HAP-1 (cell line): ENCODE results near the gene SERPINB1.
"Not testable (repeated sequence)": the region's sequence is repeated elsewhere in the genome, so short reads cannot be mapped to it uniquely, and the experiment has no call there.

Experiments used
- DNase-seq, 2 experiments: peaks; one replicate each; pipeline ENCODE4 v3.0.0-alpha.2; 2016 to 2020; ENCODE audit warnings: low spot score in 2 of 2
- H3K27me3 ChIP-seq: fragments of 250-450 bp; sonication (Bioruptor Pico); 2 replicates; pipeline ENCODE4 v1.5.1; 2020; ENCODE audit warnings: low read depth, mild to moderate bottlenecking, moderate library complexity
- H3K36me3 ChIP-seq: fragments of 250-450 bp; sonication (Bioruptor Pico); replicated peaks from 2 replicates; pipeline ENCODE4 v1.5.1; 2020; ENCODE audit warnings: mild to moderate bottlenecking
- H3K4me1 ChIP-seq: fragments of 250-450 bp; sonication (Bioruptor Pico); 2 replicates; pipeline ENCODE4 v1.5.1; 2020; ENCODE audit warnings: mild to moderate bottlenecking
- H3K4me3 ChIP-seq: fragments of 250-450 bp; sonication (Bioruptor Pico); 2 replicates; pipeline ENCODE4 v1.5.1; 2020; ENCODE audit warnings: mild to moderate bottlenecking, moderate library complexity
- H3K9me3 ChIP-seq: fragments of 250-450 bp; sonication (Bioruptor Pico); 2 replicates; pipeline ENCODE4 v1.5.1; 2020; ENCODE audit warnings: mild to moderate bottlenecking, moderate library complexity
- in situ Hi-C: fragments of 300-500 bp; cut with MboI; formaldehyde crosslinking; loops from 3 replicates; pipeline ENCODE4 v1.14.3; 2020; ENCODE audit warnings: low sequenced_read_pairs, inconsistent platforms, mixed read lengths

The SERPINB1 gene

DNA sequence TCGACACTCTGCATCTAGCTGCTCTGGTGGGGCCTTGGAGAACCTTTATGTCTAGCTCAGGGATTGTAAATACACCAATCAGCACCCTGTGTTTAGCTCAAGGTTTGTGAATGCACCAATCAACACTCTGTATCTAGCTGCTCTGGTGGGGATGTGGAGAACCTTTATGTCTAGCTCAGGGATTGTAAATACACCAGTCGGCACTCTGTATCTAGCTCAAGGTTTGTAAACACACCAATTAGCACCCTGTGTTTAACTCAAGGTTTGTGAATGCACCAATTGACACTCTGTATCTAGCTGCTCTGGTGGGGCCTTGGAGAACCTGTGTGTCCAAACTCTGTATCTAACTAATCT, 19.0 kb upstream of the SERPINB1 start:
- H3K36me3 ChIP-seq, in situ Hi-C loops, DNase-seq, H3K9me3 ChIP-seq, H3K4me3 ChIP-seq, H3K27me3 ChIP-seq: not testable (repeated sequence)
- H3K4me1 ChIP-seq: peaks cover 24% of the 10 kb centered on the region

DNA sequence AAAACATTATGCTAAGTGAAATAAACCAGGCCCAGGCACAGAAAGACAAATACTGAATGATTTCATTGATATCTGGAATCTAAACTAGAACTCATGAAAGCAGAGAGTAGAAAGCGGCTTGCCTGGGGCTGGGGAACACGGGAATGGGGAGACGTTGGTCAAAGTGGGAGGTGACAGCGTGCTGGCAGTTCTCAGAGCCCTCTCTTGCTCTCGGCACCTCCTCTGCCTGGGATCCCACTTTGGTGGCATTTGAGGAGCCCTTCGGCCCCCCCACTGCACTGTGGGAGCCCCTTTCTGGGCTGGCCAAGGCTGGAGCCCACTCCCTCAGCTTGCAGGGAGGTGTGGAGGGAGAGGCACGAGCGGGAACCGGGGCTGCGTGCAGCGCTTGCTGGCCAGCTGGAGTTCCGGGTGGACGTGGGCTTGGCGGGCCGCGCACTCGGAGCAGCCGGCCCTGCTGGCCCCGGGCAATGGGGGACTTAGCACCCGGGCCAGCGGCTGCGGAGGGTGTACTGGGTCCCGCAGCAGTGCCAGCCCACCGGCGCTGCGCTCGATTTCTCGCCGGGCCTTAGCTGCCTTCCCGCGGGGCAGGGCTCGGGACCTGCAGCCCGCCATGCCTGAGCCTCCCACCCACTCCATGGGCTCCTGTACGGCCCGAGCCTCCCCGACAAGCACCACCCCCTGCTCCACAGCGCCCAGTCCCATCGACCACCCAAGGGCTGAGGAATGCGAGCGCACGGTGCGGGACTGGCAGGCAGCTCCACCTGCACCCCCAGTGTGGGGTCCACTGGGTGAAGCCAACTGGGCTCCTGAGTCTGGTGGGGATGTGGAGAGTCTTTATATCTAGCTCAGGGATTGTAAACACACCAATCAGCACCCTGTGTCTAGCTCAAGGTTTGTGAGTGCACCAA, 18.4 kb upstream of the SERPINB1 start:
- peaks cover 23% of the 10 kb centered on the region for H3K4me1 ChIP-seq
- DNase-seq, H3K4me3 ChIP-seq, H3K36me3 ChIP-seq, in situ Hi-C loops, H3K27me3 ChIP-seq, H3K9me3 ChIP-seq: not testable (repeated sequence)

DNA sequence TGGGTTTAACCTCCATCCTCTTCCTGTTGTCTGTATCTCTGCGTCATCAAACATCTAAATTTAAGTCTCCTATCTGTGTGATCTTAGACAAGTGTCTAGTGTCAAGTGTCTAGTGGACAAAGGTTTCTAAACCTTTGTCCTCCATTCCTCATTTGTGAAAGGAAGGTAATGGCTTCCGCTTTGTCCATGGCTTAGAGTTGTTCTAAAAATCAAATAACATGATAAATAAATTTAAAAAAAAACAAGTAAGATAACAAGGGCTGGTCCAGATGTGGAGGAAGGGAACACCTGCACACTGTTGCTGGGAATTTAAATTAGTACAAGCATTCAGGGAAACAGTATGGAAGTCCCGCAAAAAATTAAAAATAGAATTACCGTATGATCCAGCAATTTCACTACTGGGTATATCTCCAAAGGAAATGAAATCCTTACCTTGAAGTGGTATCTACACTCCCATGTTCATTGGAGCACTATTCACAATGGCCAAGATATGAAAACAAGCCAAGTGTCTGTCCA, 17.6 kb upstream of the SERPINB1 start:
- in situ Hi-C loops: no loop called here
- H3K9me3 ChIP-seq: no peaks in the 10 kb centered on the region

DNA sequence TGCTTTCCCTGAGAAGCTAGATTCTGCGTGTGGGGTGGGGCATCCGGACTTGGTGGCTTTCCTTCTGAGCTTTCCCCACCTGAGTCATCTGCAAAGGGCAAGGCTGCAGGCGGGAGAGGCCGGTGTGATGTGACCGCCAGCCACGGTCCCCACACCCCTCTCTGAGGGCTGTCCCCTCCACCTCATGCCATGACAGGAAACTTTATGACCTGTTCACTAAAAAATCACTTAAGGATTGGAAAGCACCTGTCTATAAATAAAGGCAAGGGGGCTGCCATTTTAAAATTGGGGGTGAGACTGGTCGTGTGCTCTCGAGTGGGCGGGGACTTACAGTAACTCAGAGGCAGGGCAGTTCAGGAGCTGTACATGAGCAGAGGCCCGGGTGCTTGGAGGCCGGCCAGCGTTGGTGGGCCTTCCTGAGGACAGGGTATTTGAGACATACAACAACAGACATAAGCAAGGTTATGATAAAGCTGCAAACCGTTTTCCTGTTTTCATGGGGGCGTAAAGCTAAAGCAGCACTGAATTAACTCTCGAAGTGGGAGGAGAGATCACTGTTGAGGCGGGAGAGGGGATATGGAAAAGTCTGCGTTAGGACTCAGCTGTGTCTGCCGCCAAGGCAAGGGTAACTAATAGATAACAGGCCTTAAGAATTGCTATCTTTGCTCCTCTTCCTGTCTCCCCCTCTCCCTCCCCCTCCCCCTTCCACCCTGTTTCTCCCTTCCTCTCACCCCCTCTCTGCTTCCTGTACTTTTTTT, 16.1 kb upstream of the SERPINB1 start:
- DNase-seq: no peak
- peaks cover 16% of the 10 kb centered on the region for H3K4me1 ChIP-seq
- no peak overlapping the region for H3K4me3 ChIP-seq
- no peaks in the 10 kb centered on the region for H3K27me3 ChIP-seq
- in situ Hi-C loops: no loop called here
- no peaks in the 10 kb centered on the region for H3K36me3 ChIP-seq
- no peaks in the 10 kb centered on the region for H3K9me3 ChIP-seq

More for the DNA sequence above, 17.6 kb upstream of the SERPINB1 start:
- DNase-seq: no peak
- Histone ChIP-seq H3K36me3 (no peaks in the 10 kb centered on the region), H3K27me3 (no peaks in the 10 kb centered on the region), H3K4me3 (no peak overlapping the region), H3K4me1 (peaks cover 23% of the 10 kb centered on the region)

DNA sequence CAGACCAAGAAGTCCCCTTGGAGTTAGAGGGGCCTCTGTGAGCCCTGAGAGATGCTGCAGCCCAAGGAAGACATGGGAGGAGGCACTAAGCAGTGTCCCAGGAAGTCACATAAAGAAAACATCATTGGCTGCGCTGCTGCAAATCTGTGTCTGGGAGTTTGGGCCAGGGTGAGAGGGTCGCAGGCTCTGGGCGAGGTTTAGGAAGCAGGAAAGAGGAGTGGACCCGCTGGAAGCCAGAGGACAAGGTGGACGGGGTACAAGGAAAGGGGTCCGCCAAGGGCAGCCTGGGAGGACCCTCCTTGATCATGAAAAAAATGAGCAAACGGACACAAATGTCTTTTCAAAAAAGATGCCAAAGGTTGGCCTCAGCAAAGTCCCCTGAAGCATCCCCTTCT, 15.5 kb upstream of the SERPINB1 start:
- no peaks in the 10 kb centered on the region for H3K9me3 ChIP-seq
- H3K4me1 ChIP-seq: peaks cover 12% of the 10 kb centered on the region
- no peaks in the 10 kb centered on the region for H3K27me3 ChIP-seq
- no peak for DNase-seq
- H3K4me3 ChIP-seq: no peak overlapping the region
- in situ Hi-C loops: no loop called here
- H3K36me3 ChIP-seq: no peaks in the 10 kb centered on the region

DNA sequence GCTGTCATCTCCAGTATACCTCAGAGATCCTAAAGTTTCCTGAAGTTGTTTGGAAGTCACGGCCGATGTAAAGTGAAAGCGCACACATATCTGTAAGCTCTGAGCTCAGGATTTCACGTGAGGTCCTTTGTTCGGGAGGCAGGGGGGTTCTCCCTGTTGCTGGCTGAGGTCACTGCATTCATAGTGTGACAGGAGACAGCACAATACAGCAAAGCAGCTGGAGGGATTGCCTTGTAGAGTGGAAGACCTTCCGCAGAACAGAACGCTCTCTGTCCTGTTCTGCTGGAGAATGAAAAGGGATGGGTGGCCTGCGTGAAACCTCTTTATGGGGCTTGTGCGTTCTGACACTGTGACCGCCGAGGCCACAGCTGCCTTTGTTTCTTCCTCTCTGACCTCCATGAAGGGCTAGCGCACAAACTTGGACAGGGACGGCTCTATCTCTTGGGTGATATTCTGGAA, 13.4 kb upstream of the SERPINB1 start:
- H3K4me3 ChIP-seq: no peak overlapping the region
- H3K9me3 ChIP-seq: no peaks in the 10 kb centered on the region
- H3K36me3 ChIP-seq: no peaks in the 10 kb centered on the region
- no peak for DNase-seq
- in situ Hi-C loops: no loop called here
- peaks cover 12% of the 10 kb centered on the region for H3K4me1 ChIP-seq
- no peaks in the 10 kb centered on the region for H3K27me3 ChIP-seq

DNA sequence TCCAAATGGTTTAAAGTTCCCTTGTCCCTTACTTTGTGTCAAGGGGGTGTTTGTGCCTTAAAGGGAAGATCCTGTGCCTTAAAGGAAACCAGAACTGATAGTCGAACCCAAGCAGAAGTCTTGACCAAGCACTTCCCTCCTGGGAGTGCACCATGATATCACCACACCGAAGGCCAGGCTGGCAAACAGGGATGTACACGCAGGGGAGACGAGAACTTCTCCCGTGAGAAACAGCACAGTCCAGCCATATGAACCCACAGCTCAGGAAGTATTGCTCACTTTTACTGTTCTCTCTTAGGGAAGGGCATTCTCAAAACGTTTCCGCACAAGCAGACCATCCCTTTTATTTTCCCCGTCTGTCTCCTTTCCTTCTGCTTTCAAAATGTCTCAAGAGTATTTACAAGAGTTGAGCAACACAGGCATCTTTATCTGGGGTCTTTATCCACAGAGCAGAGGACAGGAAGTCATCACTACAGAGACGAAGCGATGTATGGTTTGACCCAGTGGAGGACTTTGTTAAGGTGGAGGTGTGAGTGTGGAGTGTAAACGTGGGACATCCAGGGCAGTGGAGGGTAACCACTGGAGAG, 12.8 kb upstream of the SERPINB1 start:
- H3K4me1 ChIP-seq: peaks cover 12% of the 10 kb centered on the region
- no peaks in the 10 kb centered on the region for H3K36me3 ChIP-seq
- DNase-seq: no peak
- in situ Hi-C loops: loop anchor here (5.0 kb wide), 1 partner anchor 78 kb away; no protein-coding TSS in a partner anchor
- no peaks in the 10 kb centered on the region for H3K9me3 ChIP-seq
- H3K27me3 ChIP-seq: no peaks in the 10 kb centered on the region
- H3K4me3 ChIP-seq: no peak overlapping the region

DNA sequence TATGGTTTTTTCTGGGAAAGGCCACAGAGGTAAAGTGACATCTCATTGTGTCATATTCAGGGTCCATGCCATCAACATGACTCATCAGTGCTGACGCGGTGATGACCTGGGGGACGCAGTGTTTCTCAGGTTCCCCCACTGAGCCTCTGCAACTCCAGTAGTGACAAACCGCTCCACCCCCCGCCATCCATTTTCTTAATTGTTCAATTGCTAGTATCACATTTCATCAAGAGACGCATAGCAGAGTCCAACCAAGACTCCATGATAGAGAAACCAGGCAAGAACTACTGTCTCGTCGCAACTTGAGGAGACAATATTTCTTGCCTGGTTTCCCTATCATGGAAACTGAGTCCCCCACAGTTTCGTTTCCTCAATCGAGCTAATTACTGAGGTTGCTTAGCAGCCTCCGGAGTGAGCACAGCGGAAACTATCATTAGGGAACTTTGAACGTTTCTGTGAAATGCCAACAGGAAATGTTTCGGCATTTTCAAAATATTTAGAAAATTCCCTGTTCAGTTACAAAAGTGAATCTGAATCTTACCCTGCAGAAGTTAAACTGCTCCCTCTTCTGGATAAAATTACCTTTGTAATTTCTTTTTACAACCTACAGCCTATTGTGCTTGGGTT, 12.2 kb upstream of the SERPINB1 start:
- in situ Hi-C loops: loop anchor here (5.0 kb wide), 1 partner anchor 78 kb away; no protein-coding TSS in a partner anchor
- Histone ChIP-seq H3K36me3 (no peaks in the 10 kb centered on the region), H3K4me1 (peaks cover 11% of the 10 kb centered on the region), H3K4me3 (no peak overlapping the region), H3K9me3 (no peaks in the 10 kb centered on the region), H3K27me3 (no peaks in the 10 kb centered on the region)
- DNase-seq: peak; percentile 36 to 60

DNA sequence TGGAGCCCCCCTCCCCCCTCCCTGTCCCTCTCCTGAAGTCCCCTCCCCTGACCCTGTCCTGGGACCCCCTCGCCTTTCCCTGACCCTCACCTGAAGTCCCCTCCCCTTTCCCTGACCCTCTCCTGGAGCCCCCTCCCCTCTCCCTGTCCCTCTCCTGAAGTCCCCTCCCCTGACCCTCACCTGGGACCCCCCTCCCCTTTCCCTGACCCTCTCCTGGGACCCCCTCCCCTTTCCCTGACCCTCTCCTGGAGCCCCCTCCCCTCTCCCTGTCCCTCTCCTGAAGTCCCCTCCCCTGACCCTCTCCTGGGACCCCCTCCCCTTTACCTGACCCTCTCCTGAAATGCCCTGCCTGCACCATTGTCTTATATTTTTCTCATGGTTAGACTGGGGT, 11.7 kb upstream of the SERPINB1 start:
- in situ Hi-C loops: loop anchor here (5.0 kb wide), 1 partner anchor 79 kb away; no protein-coding TSS in a partner anchor
- not testable (repeated sequence) for H3K27me3 ChIP-seq, DNase-seq, H3K36me3 ChIP-seq, H3K4me3 ChIP-seq, H3K9me3 ChIP-seq, H3K4me1 ChIP-seq

DNA sequence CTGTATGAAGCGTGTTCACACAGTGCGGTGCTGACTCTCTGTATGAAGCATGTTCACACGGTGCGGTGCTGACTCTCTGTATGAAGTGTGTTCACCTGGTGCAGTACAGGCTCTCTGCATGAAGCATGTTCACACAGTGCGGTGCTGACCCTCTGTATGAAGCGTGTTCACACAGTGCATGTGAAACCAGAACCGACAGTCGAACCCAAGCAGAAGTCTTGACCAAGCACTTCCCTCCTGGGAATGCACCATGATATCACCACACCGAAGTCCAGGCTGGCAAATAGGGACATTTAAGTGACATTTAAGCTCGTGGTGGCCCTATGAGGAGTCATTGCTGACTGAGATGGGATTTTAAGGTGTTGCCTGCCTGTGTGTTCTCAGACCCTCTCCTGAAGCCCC, 11.3 kb upstream of the SERPINB1 start:
- no peaks in the 10 kb centered on the region for H3K36me3 ChIP-seq
- no peaks in the 10 kb centered on the region for H3K27me3 ChIP-seq
- H3K4me1 ChIP-seq: peaks cover 5% of the 10 kb centered on the region
- DNase-seq: no peak
- in situ Hi-C loops: loop anchor here (5.0 kb wide), 1 partner anchor 79 kb away; no protein-coding TSS in a partner anchor
- no peak overlapping the region for H3K4me3 ChIP-seq
- no peaks in the 10 kb centered on the region for H3K9me3 ChIP-seq

DNA sequence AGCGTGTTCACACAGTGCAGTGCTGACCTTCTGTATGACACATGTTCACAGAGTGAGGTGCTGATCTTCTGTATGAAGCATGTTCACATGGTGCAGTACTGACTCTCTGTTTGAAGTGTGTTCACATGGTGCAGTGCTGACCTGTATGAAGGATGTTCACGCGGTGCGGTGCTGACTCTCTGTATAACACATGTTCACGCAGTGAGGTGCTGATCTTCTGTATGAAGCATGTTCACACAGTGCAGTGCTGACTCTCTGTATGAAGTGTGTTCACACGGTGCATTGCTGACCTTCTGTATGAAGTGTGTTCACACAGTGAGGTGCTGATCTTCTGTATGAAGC, 10.8 kb upstream of the SERPINB1 start:
- Histone ChIP-seq H3K9me3 (no peaks in the 10 kb centered on the region), H3K27me3 (no peaks in the 10 kb centered on the region), H3K4me3 (no peak overlapping the region), H3K4me1 (peaks cover 5% of the 10 kb centered on the region), H3K36me3 (no peaks in the 10 kb centered on the region)
- in situ Hi-C loops: loop anchor here (5.0 kb wide), 1 partner anchor 80 kb away; no protein-coding TSS in a partner anchor
- no peak for DNase-seq

DNA sequence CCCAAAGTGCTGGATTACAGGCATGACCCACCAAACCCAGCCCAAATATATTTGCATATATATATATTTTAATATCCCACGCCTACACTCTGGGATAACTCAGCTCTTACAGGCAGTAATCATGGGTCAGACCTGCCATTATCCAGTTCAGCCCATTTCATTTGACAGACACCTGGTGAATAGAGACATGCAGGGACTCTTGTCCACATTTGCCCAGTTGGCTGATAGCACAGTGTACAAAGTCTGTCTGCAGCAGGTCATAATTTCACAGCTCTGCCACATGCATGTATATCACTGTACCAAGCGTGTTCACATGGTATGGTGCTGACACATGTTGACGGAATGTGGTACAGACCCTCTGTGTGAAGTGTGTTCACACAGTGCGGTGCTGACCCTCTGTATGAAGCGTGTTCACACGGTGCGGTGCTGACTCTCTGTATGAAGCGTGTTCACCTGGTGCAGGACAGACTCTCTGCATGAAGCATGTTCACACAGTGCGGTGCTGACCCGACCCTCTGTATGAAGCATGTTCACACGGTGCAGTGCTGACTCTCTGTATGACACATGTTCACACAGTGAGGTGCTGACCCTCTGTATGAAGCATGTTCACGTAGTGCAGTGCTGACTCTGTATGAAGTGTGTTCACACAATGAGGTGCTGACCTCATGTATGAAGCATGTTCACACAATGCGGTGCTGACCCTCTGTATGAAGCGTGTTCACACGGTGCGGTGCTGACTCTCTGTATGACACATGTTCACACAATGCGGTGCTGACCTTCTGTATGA, 10.3 kb upstream of the SERPINB1 start:
- Histone ChIP-seq H3K4me1 (peaks cover 5% of the 10 kb centered on the region), H3K4me3 (no peak overlapping the region), H3K36me3 (no peaks in the 10 kb centered on the region), H3K27me3 (no peaks in the 10 kb centered on the region), H3K9me3 (no peaks in the 10 kb centered on the region)
- no peak for DNase-seq
- in situ Hi-C loops: loop anchor here (5.0 kb wide), 1 partner anchor 80 kb away; no protein-coding TSS in a partner anchor
